Activated CD8-positive, alpha-beta T cell treated with anti-CD3 and anti-CD28 coated beads for 36 hours (primary cell): ENCODE results near the gene GNG8. TPM values are rescaled to one million over a fixed set of nuclear protein-coding genes. Genes with fewer than 3 reads are reported as not detected.

Experiments
- ATAC-seq: fragments of 200-7000 bp; cut with Tn5 transposase; one replicate; pipeline ENCODE4 v1.10.0; 2021; ENCODE audit warnings: mild to moderate bottlenecking, moderate library complexity
- CTCF ChIA-PET: fragments of 350-600 bp; sonication (Branson Sonifier 250); formaldehyde crosslinking; loops from one replicate; lab custom pipeline; 2021; ENCODE audit warnings: antibody characterized with exemption; lab: Charles Lee
- POLR2A ChIA-PET: fragments of 350-600 bp; sonication (Branson Sonifier 250); formaldehyde crosslinking; loops from one replicate; lab custom pipeline; 2021; ENCODE audit warnings: antibody characterized with exemption; lab: Charles Lee
- DNase-seq: peaks from one replicate; pipeline ENCODE4 v3.0.0-alpha.2; 2020
- H3K27ac Mint-ChIP-seq: one replicate; pipeline ENCODE4 v1.8.0; 2021; ENCODE audit warnings: mild to moderate bottlenecking, mixed read lengths
- H3K27me3 Mint-ChIP-seq: one replicate; pipeline ENCODE4 v1.8.0; 2021; ENCODE audit warnings: mixed read lengths
- H3K36me3 Mint-ChIP-seq: one replicate; pipeline ENCODE4 v1.8.0; 2021; ENCODE audit warnings: low read depth, mixed read lengths
- H3K4me1 Mint-ChIP-seq: one replicate; pipeline ENCODE4 v1.8.0; 2021; ENCODE audit warnings: low read depth, mixed read lengths
- H3K4me3 Mint-ChIP-seq: one replicate; pipeline ENCODE4 v1.8.0; 2021; ENCODE audit warnings: mild to moderate bottlenecking, moderate library complexity, mixed read lengths
- H3K9me3 Mint-ChIP-seq: one replicate; pipeline ENCODE4 v1.8.0; 2021; ENCODE audit warnings: mixed read lengths
- CTCF ChIP-seq: fragments of 200-600 bp; IDR thresholded peaks from one replicate; pipeline ENCODE4 v1.8.0; 2022; ENCODE audit warnings: antibody characterized with exemption, mild to moderate bottlenecking
- intact Hi-C: fragments of 100-400 bp; cut with micrococcal nuclease; formaldehyde crosslinking; loops from one replicate; pipeline ENCODE4 v1.10.0; 2022
- total RNA-seq, 2 experiments: library from RNA; stranded (reverse); gene quantifications; one replicate each; pipeline ENCODE4 v1.2.3, GENCODE V29; 2021

GNG8 gene
- total RNA-seq, 2 experiments from 2014 or later = 33.0 to 45.4 TPM

DNA sequence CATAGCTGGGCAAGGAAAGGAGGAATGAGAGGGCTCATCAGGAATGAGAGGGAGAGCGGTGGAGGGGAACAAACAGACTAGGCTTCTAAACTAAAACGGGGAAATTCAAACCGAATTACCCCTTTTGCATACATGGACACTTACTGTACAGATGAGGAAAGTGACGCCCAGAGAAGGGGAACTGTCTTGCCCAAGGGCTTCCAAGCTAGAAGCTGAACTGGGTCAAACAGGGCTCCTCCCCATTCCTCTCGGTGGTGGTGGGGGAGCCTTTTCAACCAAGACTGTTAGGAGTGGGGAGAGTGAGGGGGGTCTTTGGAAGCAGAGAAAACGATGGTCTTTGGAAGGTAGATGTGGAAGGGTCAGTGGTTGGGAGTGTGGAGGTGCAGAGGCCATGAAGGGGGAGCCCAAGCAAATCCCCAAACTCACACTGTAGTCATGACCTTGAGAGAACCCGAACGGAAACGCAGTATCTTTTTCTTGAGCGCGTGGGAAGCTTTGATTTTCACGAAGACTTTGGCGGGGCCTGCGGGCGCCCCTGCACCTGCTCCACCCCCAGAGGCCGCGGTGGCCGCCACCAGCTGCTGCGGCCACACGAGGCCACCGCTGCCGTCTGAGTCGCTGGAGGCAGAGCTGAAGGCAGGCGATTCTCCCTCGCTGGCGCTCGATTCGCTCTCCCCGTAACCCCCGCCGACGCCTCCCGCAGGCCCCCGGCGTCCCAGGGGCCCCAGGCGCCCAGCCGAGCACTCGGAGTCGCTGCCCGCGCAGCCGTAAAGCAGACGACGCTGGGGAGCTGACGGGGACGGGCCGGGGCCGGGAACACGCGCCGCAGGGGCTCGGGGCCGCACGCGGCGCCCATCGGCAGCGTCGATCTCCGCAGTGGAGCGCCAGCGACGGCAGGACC is 12.3 kb upstream of the GNG8 start:
- TF ChIP-seq CTCF = no peak
- Mint-ChIP-seq H3K4me3 (no peak overlapping the region), H3K36me3 (peaks cover 8% of the 10 kb centered on the region), H3K4me1 (peaks cover 4% of the 10 kb centered on the region), H3K9me3 (peaks cover 3% of the 10 kb centered on the region), H3K27me3 (peaks cover 37% of the 10 kb centered on the region), H3K27ac (no peak overlapping the region)
- DNase-seq = peak; percentile 43
- ChIA-PET POLR2A (interaction anchor here (1.0 kb wide), 3 partner anchors 12 to 48 kb away, joined by 3 to 4 read pairs (median 3); no protein-coding TSS in a partner anchor), CTCF (interaction anchor here (1.0 to 2.2 kb wide), 3 partner anchors 9 to 48 kb away, joined by 3 to 11 read pairs (median 8); partner anchors contain the start of gene DACT3)
- ATAC-seq = peak; percentile 65
- intact Hi-C loops = no loop called here

GRCh38 chr19:46646402-46646801 is 10.4 kb upstream of the GNG8 start:
- no peak for TF ChIP-seq CTCF
- DNase-seq = no peak
- ATAC-seq = no peak
- Mint-ChIP-seq H3K4me1 (peaks cover 4% of the 10 kb centered on the region), H3K9me3 (peaks cover 3% of the 10 kb centered on the region), H3K4me3 (no peak overlapping the region), H3K27me3 (peaks cover 37% of the 10 kb centered on the region), H3K36me3 (peaks cover 8% of the 10 kb centered on the region), H3K27ac (no peak overlapping the region)
- POLR2A ChIA-PET = interaction anchor here (2.1 kb wide), 1 partner anchor 15 kb away, joined by 5 read pairs; the partner anchor contains the start of gene DACT3
- intact Hi-C loops = no loop called here
- CTCF ChIA-PET = interaction anchor here (0.8 kb wide), 1 partner anchor 13 kb away, joined by 3 read pairs; no protein-coding TSS in a partner anchor

- ATAC-seq = no peak
Measured at GRCh38 chr19:46644720-46645119, 8.7 kb upstream of the GNG8 start.

GRCh38 chr19:46640656-46641055 is 4.7 kb upstream of the GNG8 start:
- Mint-ChIP-seq H3K27ac (no peak overlapping the region), H3K36me3 (peaks cover under 1% of the 10 kb centered on the region), H3K9me3 (no peaks in the 10 kb centered on the region), H3K4me1 (peaks cover 7% of the 10 kb centered on the region), H3K4me3 (peak overlapping the region; percentile 11), H3K27me3 (peaks cover 13% of the 10 kb centered on the region)
- ChIA-PET CTCF (interaction anchor here (1.0 kb wide), 1 partner anchor 24 kb away, joined by 4 read pairs; no protein-coding TSS in a partner anchor), POLR2A (interaction anchor here (1.0 to 1.5 kb wide), 2 partner anchors 29 to 74 kb away, joined by 3 to 7 read pairs; no protein-coding TSS in a partner anchor)
- intact Hi-C loops = no loop called here
- TF ChIP-seq CTCF = no peak
- no peak for ATAC-seq
- DNase-seq = no peak

More at GRCh38 chr19:46644720-46645119, 8.7 kb upstream of the GNG8 start:
- POLR2A ChIA-PET = interaction anchor here (2.1 kb wide), 1 partner anchor 17 kb away, joined by 5 read pairs; the partner anchor contains the start of gene DACT3
- Mint-ChIP-seq H3K27me3 (peaks cover 29% of the 10 kb centered on the region), H3K36me3 (peaks cover 8% of the 10 kb centered on the region), H3K27ac (no peak overlapping the region), H3K4me1 (peaks cover 7% of the 10 kb centered on the region), H3K9me3 (peaks cover 3% of the 10 kb centered on the region), H3K4me3 (no peak overlapping the region)
- no peak for TF ChIP-seq CTCF
- DNase-seq = no peak
- CTCF ChIA-PET = interaction anchor here (0.6 to 1.8 kb wide), 4 partner anchors 17 to 60 kb away, joined by 3 to 5 read pairs (median 4); no protein-coding TSS in a partner anchor
- intact Hi-C loops = no loop called here
